ENCODE data around the gene ZNF189. TPM values are rescaled to one million over a fixed set of nuclear protein-coding genes. Genes with fewer than 3 reads are reported as not detected.

The ZNF189 gene
- total RNA-seq, 2 experiments from 2014 or later, result 5.0 to 5.3 TPM

GRCh38 chr9:101394687-101395086, 4.0 kb upstream of the ZNF189 start:
- peaks cover 2% of the 10 kb centered on the region for H3K9me3 Mint-ChIP-seq
- Histone ChIP-seq H3K9me3 (ENCODE audit: control insufficient read depth in 1 of 2, insufficient read depth in 1 of 2, low read length in 2 of 2) (no peaks in the 10 kb centered on the region), H3K36me3 (ENCODE audit: insufficient read depth, low read length) (peaks cover 19% of the 10 kb centered on the region), H3K27ac (ENCODE audit: low read depth in 1 of 2, low read length in 2 of 2) (no peak overlapping the region), H3K27me3 (ENCODE audit: control insufficient read depth in 1 of 2, insufficient read depth in 2 of 2, low read length in 2 of 2) (no peaks in the 10 kb centered on the region), H3K4me1 (ENCODE audit: insufficient read depth, low read length) (peaks cover 22% of the 10 kb centered on the region), H3K4me3 (ENCODE audit: low read length) (no peak overlapping the region)
- peaks cover 81% of the 10 kb centered on the region for H3K4me1 Mint-ChIP-seq (ENCODE audit: low read depth)
- intact Hi-C loops (cut with DNase I, micrococcal nuclease), result loop anchor here in 1 of 2 experiments (5.0 to 10.0 kb wide), 3 partner anchors 1042 to 1487 kb away; partner anchors contain the start of genes STX17 and TEX10
- peak overlapping the region; percentile 8 for H3K27ac Mint-ChIP-seq
- H3K4me3 Mint-ChIP-seq, result peak overlapping the region; percentile 32
- H3K36me3 Mint-ChIP-seq (ENCODE audit: low read depth), result peaks cover 85% of the 10 kb centered on the region
- ATAC-seq (ENCODE audit: poor library complexity), result no peak
- CTCF ChIA-PET, result no interaction called here
- TF ChIP-seq CTCF (IDR thresholded peaks at IDR 0.05), result no peak
- no peaks in the 10 kb centered on the region for H3K27me3 Mint-ChIP-seq
- POLR2A ChIA-PET, result no interaction called here
- no peak for DNase-seq

- Histone ChIP-seq H3K36me3 (ENCODE audit: insufficient read depth, low read length) (peaks cover 31% of the 10 kb centered on the region), H3K27me3 (ENCODE audit: control insufficient read depth in 1 of 2, insufficient read depth in 2 of 2, low read length in 2 of 2) (no peaks in the 10 kb centered on the region), H3K4me3 (ENCODE audit: low read length) (peak overlapping the region; percentile 81), H3K27ac (ENCODE audit: low read depth in 1 of 2, low read length in 2 of 2) (peak overlapping the region; percentile 87 to 92), H3K4me1 (ENCODE audit: insufficient read depth, low read length) (peaks cover 32% of the 10 kb centered on the region), H3K9me3 (ENCODE audit: control insufficient read depth in 1 of 2, insufficient read depth in 1 of 2, low read length in 2 of 2) (no peaks in the 10 kb centered on the region)
- POLR2A ChIA-PET, result interaction anchor here (1.0 to 1.5 kb wide), 3 partner anchors 9 to 169 kb away, joined by 3 to 15 read pairs (median 3); no protein-coding TSS in a partner anchor
- CTCF ChIA-PET, result interaction anchor here (2.2 kb wide), 1 partner anchor 10 kb away, joined by 14 read pairs; no protein-coding TSS in a partner anchor
- H3K4me3 Mint-ChIP-seq, result peak overlapping the region; percentile 99
- DNase-seq (no peak), ATAC-seq (ENCODE audit: poor library complexity) (no peak)
- H3K27ac Mint-ChIP-seq, result peak overlapping the region; percentile 99
- intact Hi-C loops (cut with DNase I, micrococcal nuclease), result loop anchor here in 1 of 2 experiments (2.0 to 10.0 kb wide), 4 partner anchors 135 to 1490 kb away; partner anchors contain the start of genes RNF20, STX17 and TEX10
- peaks cover 85% of the 10 kb centered on the region for H3K4me1 Mint-ChIP-seq (ENCODE audit: low read depth)
- H3K27me3 Mint-ChIP-seq, result no peaks in the 10 kb centered on the region
- no peak for TF ChIP-seq CTCF (IDR thresholded peaks at IDR 0.05)
- no peaks in the 10 kb centered on the region for H3K9me3 Mint-ChIP-seq
- H3K36me3 Mint-ChIP-seq (ENCODE audit: low read depth), result peaks cover 84% of the 10 kb centered on the region
Measured at GRCh38 chr9:101397746-101398067, 944 bp upstream of the ZNF189 start.

GRCh38 chr9:101398930-101399642, 435 bp downstream of the ZNF189 start:
- peak in 2 of 14 experiments; percentile 5 to 29 for DNase-seq

More at GRCh38 chr9:101398930-101399642, 435 bp downstream of the ZNF189 start:
- peak overlapping the region; percentile 99 for H3K27ac Mint-ChIP-seq
- peaks cover 89% of the 10 kb centered on the region for H3K36me3 Mint-ChIP-seq (ENCODE audit: low read depth)
- Histone ChIP-seq H3K27ac (ENCODE audit: low read depth in 1 of 2, low read length in 2 of 2) (peak overlapping the region; percentile 58 to 66), H3K36me3 (ENCODE audit: insufficient read depth, low read length) (peaks cover 45% of the 10 kb centered on the region), H3K27me3 (ENCODE audit: control insufficient read depth in 1 of 2, insufficient read depth in 2 of 2, low read length in 2 of 2) (no peaks in the 10 kb centered on the region), H3K9me3 (ENCODE audit: control insufficient read depth in 1 of 2, insufficient read depth in 1 of 2, low read length in 2 of 2) (no peaks in the 10 kb centered on the region), H3K4me3 (ENCODE audit: low read length) (peak overlapping the region; percentile 81), H3K4me1 (ENCODE audit: insufficient read depth, low read length) (peaks cover 32% of the 10 kb centered on the region)
- H3K27me3 Mint-ChIP-seq, result no peaks in the 10 kb centered on the region
- intact Hi-C loops (cut with DNase I, micrococcal nuclease), result loop anchor here (1.0 to 10.0 kb wide), 5 partner anchors 134 to 1492 kb away; partner anchors contain the start of genes RNF20 (in 2 of the 2), STX17 (in 1 of the 2) and TEX10 (in 1 of the 2)
- no peak for TF ChIP-seq CTCF (IDR thresholded peaks at IDR 0.05)
- CTCF ChIA-PET, result interaction anchor here (2.2 kb wide), 1 partner anchor 11 kb away, joined by 14 read pairs; no protein-coding TSS in a partner anchor
- H3K4me1 Mint-ChIP-seq (ENCODE audit: low read depth), result peaks cover 85% of the 10 kb centered on the region
- POLR2A ChIA-PET, result interaction anchor here (0.6 to 1.6 kb wide), 12 partner anchors 9 to 1492 kb away, joined by 3 to 31 read pairs (median 4); partner anchors contain the start of genes RNF20 and STX17
- peaks cover 2% of the 10 kb centered on the region for H3K9me3 Mint-ChIP-seq
- peak overlapping the region; percentile 99 for H3K4me3 Mint-ChIP-seq
- no peak for ATAC-seq (ENCODE audit: poor library complexity)
